ENCODE data around the gene CCNF. TPM values are rescaled to one million over a fixed set of nuclear protein-coding genes. Genes with fewer than 3 reads are reported as not detected.

Gene CCNF
- total and polyA plus RNA-seq, 10 of the 15 experiments (the other 5 are each of a cell fraction or from before 2014, with no cell fraction given): 4.0 to 63.2 (median 27.5) TPM

GRCh38 chr16:2443555-2443954 lies 14.3 kb downstream of the CCNF start:
- Histone ChIP-seq H3K4me1 (ENCODE audit: control insufficient read depth, insufficient read depth, low read length) (peaks cover 12% of the 10 kb centered on the region), H2AFZ (ENCODE audit: control insufficient read depth, low read depth, low read length) (no peak overlapping the region), H3K27ac (ENCODE audit: control insufficient read depth, insufficient read depth) (no peak overlapping the region), H3K27me3 (replicated peaks in 1 of 2; ENCODE audit: control insufficient read depth in 2 of 2, insufficient read depth in 2 of 2, low read length in 1 of 2) (no peaks in the 10 kb centered on the region), H3K4me3 (no peak overlapping the region), H4K20me1 (ENCODE audit: control insufficient read depth, insufficient read depth) (no peaks in the 10 kb centered on the region), H3K36me3 (ENCODE audit: control insufficient read depth in 2 of 2, insufficient read depth in 2 of 2, low read length in 1 of 2) (peaks cover 33 to 37% of the 10 kb centered on the region in 2 experiments), H3K9ac (ENCODE audit: control insufficient read depth, insufficient read depth, low read length) (no peak overlapping the region), H3K4me2 (ENCODE audit: control insufficient read depth, insufficient read depth) (no peak overlapping the region), H3K79me2 (ENCODE audit: control insufficient read depth, insufficient read depth, low read length) (no peaks in the 10 kb centered on the region), H3K9me3 (replicated peaks; ENCODE audit: control insufficient read depth, insufficient read depth, low read length) (no peaks in the 10 kb centered on the region)
- ChIA-PET CTCF (interaction anchor here (0.7 to 1.2 kb wide), 2 partner anchors 12 to 303 kb away, joined by 3 read pairs; no protein-coding TSS in a partner anchor), SMC1A (ENCODE audit: uncharacterized antibody, unreplicated experiment) (interaction anchor here (1.3 to 1.4 kb wide), 2 partner anchors 9 to 14 kb away, joined by 3 to 4 read pairs; partner anchors contain the start of gene CCNF), POLR2A (no interaction called here), RAD21 (ENCODE audit: unreplicated experiment) (no interaction called here)
- FAIRE-seq (no peak), ATAC-seq (no peak), DNase-seq (ENCODE audit: low read depth, low spot score) (no peak)
- TF ChIP-seq, protein P1, sequence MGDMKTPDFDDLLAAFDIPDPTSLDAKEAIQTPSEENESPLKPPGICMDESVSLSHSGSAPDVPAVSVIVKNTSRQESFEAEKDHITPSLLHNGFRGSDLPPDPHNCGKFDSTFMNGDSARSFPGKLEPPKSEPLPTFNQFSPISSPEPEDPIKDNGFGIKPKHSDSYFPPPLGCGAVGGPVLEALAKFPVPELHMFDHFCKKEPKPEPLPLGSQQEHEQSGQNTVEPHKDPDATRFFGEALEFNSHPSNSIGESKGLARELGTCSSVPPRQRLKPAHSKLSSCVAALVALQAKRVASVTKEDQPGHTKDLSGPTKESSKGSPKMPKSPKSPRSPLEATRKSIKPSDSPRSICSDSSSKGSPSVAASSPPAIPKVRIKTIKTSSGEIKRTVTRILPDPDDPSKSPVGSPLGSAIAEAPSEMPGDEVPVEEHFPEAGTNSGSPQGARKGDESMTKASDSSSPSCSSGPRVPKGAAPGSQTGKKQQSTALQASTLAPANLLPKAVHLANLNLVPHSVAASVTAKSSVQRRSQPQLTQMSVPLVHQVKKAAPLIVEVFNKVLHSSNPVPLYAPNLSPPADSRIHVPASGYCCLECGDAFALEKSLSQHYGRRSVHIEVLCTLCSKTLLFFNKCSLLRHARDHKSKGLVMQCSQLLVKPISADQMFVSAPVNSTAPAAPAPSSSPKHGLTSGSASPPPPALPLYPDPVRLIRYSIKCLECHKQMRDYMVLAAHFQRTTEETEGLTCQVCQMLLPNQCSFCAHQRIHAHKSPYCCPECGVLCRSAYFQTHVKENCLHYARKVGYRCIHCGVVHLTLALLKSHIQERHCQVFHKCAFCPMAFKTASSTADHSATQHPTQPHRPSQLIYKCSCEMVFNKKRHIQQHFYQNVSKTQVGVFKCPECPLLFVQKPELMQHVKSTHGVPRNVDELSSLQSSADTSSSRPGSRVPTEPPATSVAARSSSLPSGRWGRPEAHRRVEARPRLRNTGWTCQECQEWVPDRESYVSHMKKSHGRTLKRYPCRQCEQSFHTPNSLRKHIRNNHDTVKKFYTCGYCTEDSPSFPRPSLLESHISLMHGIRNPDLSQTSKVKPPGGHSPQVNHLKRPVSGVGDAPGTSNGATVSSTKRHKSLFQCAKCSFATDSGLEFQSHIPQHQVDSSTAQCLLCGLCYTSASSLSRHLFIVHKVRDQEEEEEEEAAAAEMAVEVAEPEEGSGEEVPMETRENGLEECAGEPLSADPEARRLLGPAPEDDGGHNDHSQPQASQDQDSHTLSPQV (IDR thresholded peaks at IDR 0.05): no peak
- TF ChIP-seq MLLT1 (IDR thresholded peaks at IDR 0.05) (no peak), NFYB (IDR thresholded peaks at IDR 0.05; ENCODE audit: insufficient read depth, low read depth, low read length) (no peak), POLR2AphosphoS2 (IDR thresholded peaks at IDR 0.05; ENCODE audit: low read depth, low read length) (no peak)
- BruUV-seq (replicated peaks): no TSS peak
- in situ Hi-C loops (cut with MboI) (no loop called here), intact Hi-C loops (cut with micrococcal nuclease; ENCODE audit: unreplicated experiment) (no loop called here)
- 91% methylated on average over 8 of the region's 9 CpGs for WGBS (ENCODE audit: insufficient coverage, insufficient replicate concordance, low lambda C conversion rate, missing lambda C conversion rate)
